ENCODE data around the gene B4GALT1. TPM values are rescaled to one million over a fixed set of nuclear protein-coding genes. Genes with fewer than 3 reads are reported as not detected.

B4GALT1 gene
- total and polyA plus RNA-seq, 2 donors from 2014 or later = 33.0 to 163 TPM

- Histone ChIP-seq H3K4me1 (ENCODE audit: control insufficient read depth in 2 of 3, insufficient read depth in 2 of 3, low read depth in 1 of 3, low read length in 3 of 3) (peaks cover 0 to 25% (median 18%) of the 10 kb centered on the region in 3 donors), H3K9ac (ENCODE audit: low read length in 3 of 3) (no peak overlapping the region), H3K36me3 (ENCODE audit: control insufficient read depth in 2 of 3, insufficient read depth in 3 of 3, low read length in 3 of 3) (peaks cover 0 to 37% (median 20%) of the 10 kb centered on the region in 3 donors), H3K27me3 (ENCODE audit: control insufficient read depth, insufficient read depth, low read length) (no peaks in the 10 kb centered on the region), H3K4me3 (ENCODE audit: low read length in 3 of 3) (no peak overlapping the region), H3K9me3 (ENCODE audit: control insufficient read depth in 2 of 3, insufficient read depth in 1 of 3, low read length in 3 of 3) (no peaks in the 10 kb centered on the region), H3K27ac (ENCODE audit: low read depth in 2 of 2, low read length in 2 of 2) (no peak overlapping the region)
- TF ChIP-seq CTCF (IDR thresholded peaks at IDR 0.05; ENCODE audit: borderline replicate concordance, extremely low read depth, insufficient read depth) = no peak
- no peak for DNase-seq
- no peak for FAIRE-seq
- intact Hi-C loops (cut with DNase I) = no loop called here
These were observed 43.1 kb downstream of the B4GALT1 start for GRCh38 chr9:33124046-33124445.

GRCh38 chr9:33123407-33124031 lies 43.6 kb downstream of the B4GALT1 start:
- H3K4me1 ChIP-seq (ENCODE audit: control insufficient read depth in 2 of 3, insufficient read depth in 2 of 3, low read depth in 1 of 3, low read length in 3 of 3) = peaks cover 0 to 20% (median 14%) of the 10 kb centered on the region in 3 donors
- H3K27ac ChIP-seq (ENCODE audit: low read depth in 2 of 2, low read length in 2 of 2) = no peak overlapping the region
- no peak overlapping the region for H3K9ac ChIP-seq (ENCODE audit: low read length in 3 of 3)
- H3K36me3 ChIP-seq (ENCODE audit: control insufficient read depth in 2 of 3, insufficient read depth in 3 of 3, low read length in 3 of 3) = peaks cover 0 to 33% (median 16%) of the 10 kb centered on the region in 3 donors
- H3K27me3 ChIP-seq (ENCODE audit: control insufficient read depth, insufficient read depth, low read length) = no peaks in the 10 kb centered on the region
- FAIRE-seq (no peak), DNase-seq (no peak)
- no peaks in the 10 kb centered on the region for H3K9me3 ChIP-seq (ENCODE audit: control insufficient read depth in 2 of 3, insufficient read depth in 1 of 3, low read length in 3 of 3)
- TF ChIP-seq CTCF (IDR thresholded peaks at IDR 0.05; ENCODE audit: borderline replicate concordance, extremely low read depth, insufficient read depth) = no peak
- intact Hi-C loops (cut with DNase I) = no loop called here
- H3K4me3 ChIP-seq (ENCODE audit: low read length in 3 of 3) = no peak overlapping the region

- Histone ChIP-seq H3K27me3 (ENCODE audit: control insufficient read depth, insufficient read depth, low read length) (no peaks in the 10 kb centered on the region), H3K9ac (ENCODE audit: low read length in 3 of 3) (no peak overlapping the region), H3K9me3 (ENCODE audit: control insufficient read depth in 2 of 3, insufficient read depth in 1 of 3, low read length in 3 of 3) (no peaks in the 10 kb centered on the region), H3K4me1 (ENCODE audit: control insufficient read depth in 2 of 3, insufficient read depth in 2 of 3, low read depth in 1 of 3, low read length in 3 of 3) (peaks cover 0 to 2% (median 0%) of the 10 kb centered on the region in 3 donors), H3K4me3 (ENCODE audit: low read length in 3 of 3) (no peak overlapping the region), H3K27ac (ENCODE audit: low read depth in 2 of 2, low read length in 2 of 2) (no peak overlapping the region), H3K36me3 (ENCODE audit: control insufficient read depth in 2 of 3, insufficient read depth in 3 of 3, low read length in 3 of 3) (peaks cover 0 to 37% (median 14%) of the 10 kb centered on the region in 3 donors)
- FAIRE-seq (no peak), DNase-seq (no peak)
- no peak for TF ChIP-seq CTCF (IDR thresholded peaks at IDR 0.05; ENCODE audit: borderline replicate concordance, extremely low read depth, insufficient read depth)
- intact Hi-C loops (cut with DNase I) = no loop called here
These were observed 46.5 kb downstream of the B4GALT1 start for GRCh38 chr9:33120620-33121019.
